GM18858 (cell line): ENCODE data around the gene PRR5.

Experiments
- ATAC-seq: cut with Tn5 transposase; IDR thresholded peaks from one replicate; pipeline ENCODE4 v1.9.1; 2021; ENCODE audit not compliant: unreplicated experiment

Gene PRR5

GRCh38 chr22:44714703-44715350 is 12.8 kb downstream of the PRR5 start:
- ATAC-seq: no peak

GRCh38 chr22:44718418-44718817 is 16.4 kb downstream of the PRR5 start:
- no peak for ATAC-seq

GRCh38 chr22:44719586-44720368 is 17.8 kb downstream of the PRR5 start:
- ATAC-seq: no peak

- no peak for ATAC-seq
Observed at GRCh38 chr22:44721213-44721612, 19.2 kb downstream of the PRR5 start.

GRCh38 chr22:44722611-44723010 is 20.6 kb downstream of the PRR5 start:
- ATAC-seq: no peak

GRCh38 chr22:44723801-44724200 is 21.8 kb downstream of the PRR5 start:
- ATAC-seq: no peak

- no peak for ATAC-seq
Observed at GRCh38 chr22:44724416-44724815, 22.4 kb downstream of the PRR5 start.

- ATAC-seq: no peak
Observed at GRCh38 chr22:44724859-44725258, 22.9 kb downstream of the PRR5 start.

GRCh38 chr22:44726439-44726838 is 24.4 kb downstream of the PRR5 start:
- no peak for ATAC-seq

- no peak for ATAC-seq
Observed at GRCh38 chr22:44727148-44727547, 25.1 kb downstream of the PRR5 start.

- no peak for ATAC-seq
Observed at GRCh38 chr22:44727709-44728108, 25.7 kb downstream of the PRR5 start.

GRCh38 chr22:44728761-44729324 is 26.8 kb downstream of the PRR5 start:
- ATAC-seq: no peak

- no peak for ATAC-seq
Observed at GRCh38 chr22:44729391-44730021, 27.5 kb downstream of the PRR5 start.

GRCh38 chr22:44730022-44730393 is 28.0 kb downstream of the PRR5 start:
- ATAC-seq: no peak

- ATAC-seq: no peak
Observed at GRCh38 chr22:44730490-44731356, 28.7 kb downstream of the PRR5 start.

- no peak for ATAC-seq
Observed at GRCh38 chr22:44731357-44731970, 29.5 kb downstream of the PRR5 start.

- ATAC-seq: no peak
Observed at GRCh38 chr22:44732017-44732561, 30.1 kb downstream of the PRR5 start.

GRCh38 chr22:44732661-44733060 is 30.7 kb downstream of the PRR5 start:
- ATAC-seq: no peak

- ATAC-seq: no peak
Observed at GRCh38 chr22:44733426-44734106, 31.6 kb downstream of the PRR5 start.

GRCh38 chr22:44734278-44734677 is 32.3 kb downstream of the PRR5 start:
- no peak for ATAC-seq
